ENCODE measurements around the gene MAST2.

MAST2 gene

GRCh38 chr1:45998020-45998617 is 194.7 kb downstream of the MAST2 start:
- DNase-seq = no peak

GRCh38 chr1:45999507-45999906 is 196.1 kb downstream of the MAST2 start:
- no peak for DNase-seq

- DNase-seq = no peak
Observed at GRCh38 chr1:46001081-46001785, 197.8 kb downstream of the MAST2 start.

GRCh38 chr1:46002551-46003150 is 199.2 kb downstream of the MAST2 start:
- no peak for DNase-seq

- no peak for DNase-seq
Observed at GRCh38 chr1:46003315-46003714, 199.9 kb downstream of the MAST2 start.

GRCh38 chr1:46004492-46004891 is 201.1 kb downstream of the MAST2 start:
- no peak for DNase-seq

GRCh38 chr1:46005594-46005993 is 202.2 kb downstream of the MAST2 start:
- DNase-seq = no peak

GRCh38 chr1:46008585-46008984 is 205.2 kb downstream of the MAST2 start:
- DNase-seq = no peak

- no peak for DNase-seq
Observed at GRCh38 chr1:46010611-46011010, 207.2 kb downstream of the MAST2 start.

- no peak for DNase-seq
Observed at GRCh38 chr1:46011121-46011695, 207.8 kb downstream of the MAST2 start.

- DNase-seq = no peak
Observed at GRCh38 chr1:46012236-46012635, 208.8 kb downstream of the MAST2 start.

- no peak for DNase-seq
Observed at GRCh38 chr1:46013581-46013980, 210.2 kb downstream of the MAST2 start.

- no peak for DNase-seq
Observed at GRCh38 chr1:46017876-46018503, 214.6 kb downstream of the MAST2 start.

GRCh38 chr1:46019348-46019747 is 215.9 kb downstream of the MAST2 start:
- DNase-seq = no peak

GRCh38 chr1:46020010-46020409 is 216.6 kb downstream of the MAST2 start:
- no peak for DNase-seq

GRCh38 chr1:46021046-46021996 is 217.9 kb downstream of the MAST2 start:
- no peak for DNase-seq

GRCh38 chr1:46026531-46026930 is 223.1 kb downstream of the MAST2 start:
- DNase-seq = no peak

- DNase-seq = no peak
Observed at GRCh38 chr1:46027788-46028573, 224.6 kb downstream of the MAST2 start.

- DNase-seq = no peak
Observed at GRCh38 chr1:46030074-46030870, 226.9 kb downstream of the MAST2 start.

GRCh38 chr1:46030876-46031660 is 227.7 kb downstream of the MAST2 start:
- DNase-seq = no peak

Measured in SW 1271 (cell line).